Trophoblast cell (in vitro differentiated cells and primary cell): ENCODE results near the gene PPP1R13B.

Experiments
- DNase-seq, 2 donors: peaks; one replicate each; pipeline ENCODE4 v3.0.0-alpha.2; 2016
- H2AFZ ChIP-seq: 2 replicates; pipeline ENCODE4 v1.6.1; 2013; ENCODE audit warnings: low read length, moderate library complexity, mild to moderate bottlenecking; ENCODE audit not compliant: insufficient read depth, poor library complexity
- H2AK5ac ChIP-seq: 2 replicates; pipeline ENCODE4 v1.6.1; 2013; ENCODE audit warnings: mild to moderate bottlenecking, low read length
- H2BK120ac ChIP-seq: 2 replicates; pipeline ENCODE4 v1.6.1; 2013; ENCODE audit warnings: low read length, mild to moderate bottlenecking, moderate library complexity; ENCODE audit not compliant: insufficient read depth, poor library complexity
- H2BK12ac ChIP-seq: 2 replicates; pipeline ENCODE4 v1.6.1; 2013; ENCODE audit warnings: mild to moderate bottlenecking, low read length, moderate library complexity
- H2BK5ac ChIP-seq: 2 replicates; pipeline ENCODE4 v1.6.1; 2013; ENCODE audit warnings: low read length, low read depth, moderate library complexity, mild to moderate bottlenecking; ENCODE audit not compliant: poor library complexity
- H3K14ac ChIP-seq: 2 replicates; pipeline ENCODE4 v1.6.1; 2013; ENCODE audit warnings: mild to moderate bottlenecking, low read length
- H3K18ac ChIP-seq: 2 replicates; pipeline ENCODE4 v1.6.1; 2013; ENCODE audit warnings: mild to moderate bottlenecking, low read length
- H3K23ac ChIP-seq: 2 replicates; pipeline ENCODE4 v1.6.1; 2013; ENCODE audit warnings: low read length
- H3K27ac ChIP-seq: 2 replicates; pipeline ENCODE4 v1.5.1; 2013; ENCODE audit warnings: low read depth, mild to moderate bottlenecking, inconsistent platforms, low read length, moderate library complexity
- H3K27me3 ChIP-seq: 2 replicates; pipeline ENCODE4 v1.6.1; 2013; ENCODE audit warnings: inconsistent platforms, mild to moderate bottlenecking, low read length, moderate library complexity; ENCODE audit not compliant: insufficient read depth
- H3K36me3 ChIP-seq, 2 experiments: 1 replicate in 1 of 2; 2 replicates in 1 of 2; pipeline ENCODE4 v1.6.1; 2013; ENCODE audit warnings: low read length in 2 of 2, mild to moderate bottlenecking in 2 of 2, moderate library complexity in 1 of 2; ENCODE audit not compliant: insufficient read depth in 2 of 2, control insufficient read depth in 1 of 2
- H3K4ac ChIP-seq: 2 replicates; pipeline ENCODE4 v1.6.1; 2013; ENCODE audit warnings: low read depth, mild to moderate bottlenecking, low read length, moderate library complexity
- H3K4me1 ChIP-seq, 2 experiments: 1 replicate in 1 of 2; 2 replicates in 1 of 2; pipeline ENCODE4 v1.6.1; 2013; ENCODE audit warnings: low read length in 2 of 2, mild to moderate bottlenecking in 2 of 2, moderate library complexity in 1 of 2; ENCODE audit not compliant: insufficient read depth in 2 of 2, control insufficient read depth in 1 of 2
- H3K4me2 ChIP-seq: 2 replicates; pipeline ENCODE4 v1.6.1; 2013; ENCODE audit warnings: inconsistent platforms, mild to moderate bottlenecking, low read length, moderate library complexity
- H3K4me3 ChIP-seq: 2 replicates; pipeline ENCODE4 v1.5.1; 2013; ENCODE audit warnings: mild to moderate bottlenecking, low read depth, low read length, inconsistent platforms
- H3K79me1 ChIP-seq: one replicate; pipeline ENCODE4 v1.6.1; 2013; ENCODE audit warnings: low read length
- H3K79me2 ChIP-seq: 2 replicates; pipeline ENCODE4 v1.6.1; 2013; ENCODE audit warnings: low read length, mild to moderate bottlenecking; ENCODE audit not compliant: control insufficient read depth, insufficient read depth, poor library complexity
- H3K9ac ChIP-seq: 2 replicates; pipeline ENCODE4 v1.6.1; 2013; ENCODE audit warnings: mild to moderate bottlenecking, low read length
- H3K9me3 ChIP-seq: 2 replicates; pipeline ENCODE4 v1.6.1; 2013; ENCODE audit warnings: low read depth, mild to moderate bottlenecking, control low read depth, inconsistent platforms, low read length; ENCODE audit not compliant: insufficient read depth
- H4K12ac ChIP-seq: 2 replicates; pipeline ENCODE4 v1.6.1; 2013; ENCODE audit warnings: low read depth, mild to moderate bottlenecking, low read length, moderate library complexity
- H4K8ac ChIP-seq: 2 replicates; pipeline ENCODE4 v1.6.1; 2013; ENCODE audit warnings: low read depth, mild to moderate bottlenecking, low read length, moderate library complexity
- H4K91ac ChIP-seq: one replicate; pipeline ENCODE4 v1.6.1; 2013; ENCODE audit warnings: low read depth, mild to moderate bottlenecking, low read length, moderate library complexity
- WGBS: extraction: QIAGEN DNeasy Blood & Tissue Kit; methylation state at CpG from one replicate; pipeline ENCODE4 v1.1.7; 2013; ENCODE audit warnings: missing lambda C conversion rate; ENCODE audit not compliant: insufficient read length, insufficient coverage; ENCODE audit errors: extremely low coverage; 5-methylcytosine and 5-hydroxymethylcytosine counted together

The PPP1R13B gene

DNA sequence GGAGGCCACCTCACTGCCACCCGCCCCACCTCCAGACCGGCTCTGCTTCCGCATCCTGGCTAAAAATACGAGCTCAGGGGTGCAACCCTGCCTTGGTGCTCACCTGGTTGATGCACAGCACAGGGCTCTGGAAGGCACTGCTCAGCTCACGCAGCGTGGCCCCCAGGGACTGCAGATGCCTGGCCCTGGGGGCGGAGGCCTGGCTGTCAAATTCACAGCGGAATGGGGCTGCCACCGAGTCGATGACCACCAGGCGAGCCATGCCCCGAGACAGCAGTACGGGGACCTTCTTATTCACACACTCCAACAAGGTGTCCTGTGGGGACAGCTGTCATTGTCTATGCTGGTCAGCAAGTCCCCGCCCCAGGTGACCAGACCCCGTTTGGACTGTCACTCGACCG lies 148.1 kb downstream of the PPP1R13B start:
- H3K9me3 ChIP-seq = peaks cover 2% of the 10 kb centered on the region
- H3K18ac ChIP-seq = no peak overlapping the region
- H2AFZ ChIP-seq = no peak overlapping the region
- H3K36me3 ChIP-seq = peaks cover 77 to 80% of the 10 kb centered on the region in 2 experiments
- H3K4me2 ChIP-seq = no peak overlapping the region
- H3K79me2 ChIP-seq = no peaks in the 10 kb centered on the region
- no peak overlapping the region for H2AK5ac ChIP-seq
- no peak overlapping the region for H3K27ac ChIP-seq
- no peaks in the 10 kb centered on the region for H3K27me3 ChIP-seq
- DNase-seq = no peak
- no peak overlapping the region for H2BK120ac ChIP-seq
- H4K8ac ChIP-seq = no peak overlapping the region
- no peak overlapping the region for H4K91ac ChIP-seq
- no peak overlapping the region for H3K23ac ChIP-seq
- H4K12ac ChIP-seq = no peak overlapping the region
- H2BK5ac ChIP-seq = no peak overlapping the region
- H3K4me1 ChIP-seq = peaks cover 0 to 2% of the 10 kb centered on the region in 2 experiments
- no peak overlapping the region for H3K4ac ChIP-seq
- no peak overlapping the region for H3K4me3 ChIP-seq
- H2BK12ac ChIP-seq = no peak overlapping the region
- no peak overlapping the region for H3K14ac ChIP-seq
- no peak overlapping the region for H3K9ac ChIP-seq
- no CpG with 5 or more reads among the region's 17 CpGs for WGBS
- no peaks in the 10 kb centered on the region for H3K79me1 ChIP-seq

DNA sequence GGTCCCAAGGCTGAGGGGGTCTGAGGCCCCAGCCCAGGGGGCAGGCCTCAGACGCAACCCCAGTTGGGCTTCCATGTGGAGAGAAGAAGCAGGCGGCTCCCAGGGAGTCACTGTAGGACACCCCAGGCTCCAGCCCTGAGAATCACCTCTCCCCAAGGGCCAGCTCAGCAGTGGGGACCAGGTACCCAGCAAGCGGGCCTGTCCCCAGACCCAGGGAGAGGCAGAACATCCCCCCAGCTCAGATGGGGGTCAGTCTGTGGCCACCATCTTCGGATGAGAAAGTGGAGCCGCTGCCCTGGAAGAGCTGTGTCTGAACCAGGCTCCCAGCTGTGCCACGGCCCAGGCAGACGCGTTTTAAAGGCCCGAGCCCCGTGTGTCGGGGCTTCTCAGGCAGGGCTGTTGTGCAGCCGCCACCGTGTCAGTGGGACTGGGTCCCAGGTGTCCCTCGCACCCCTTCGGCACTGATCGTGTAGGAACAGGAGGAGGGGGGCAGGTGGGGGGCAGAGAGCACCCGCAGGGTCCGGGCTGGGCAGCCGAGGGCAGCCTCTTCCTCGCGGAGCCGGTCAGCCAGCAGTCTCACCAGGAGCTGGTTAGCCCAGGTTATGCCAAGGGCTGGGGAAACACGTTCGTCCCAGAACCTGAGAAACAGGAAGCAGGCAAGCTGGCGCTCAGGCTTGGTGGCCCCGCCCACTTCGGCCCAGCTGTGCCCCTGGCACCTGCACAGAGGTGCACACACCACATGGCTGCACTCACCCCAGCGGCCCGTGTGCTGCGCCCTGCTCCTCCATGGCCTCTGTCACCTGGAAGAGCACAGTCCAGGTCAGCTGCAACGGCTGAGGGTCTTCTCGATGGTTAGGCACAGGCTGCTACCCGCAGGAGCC lies 148.8 kb downstream of the PPP1R13B start:
- Histone ChIP-seq H3K9me3 (peaks cover 2% of the 10 kb centered on the region), H4K91ac (no peak overlapping the region), H3K4me1 (peaks cover 0 to 2% of the 10 kb centered on the region in 2 experiments), H3K23ac (no peak overlapping the region), H3K18ac (no peak overlapping the region), H3K14ac (no peak overlapping the region), H3K9ac (no peak overlapping the region), H3K27ac (no peak overlapping the region), H3K4me3 (no peak overlapping the region), H2BK5ac (no peak overlapping the region), H2AK5ac (no peak overlapping the region), H4K12ac (no peak overlapping the region), H3K36me3 (peaks cover 79 to 81% of the 10 kb centered on the region in 2 experiments), H3K4me2 (no peak overlapping the region), H2AFZ (no peak overlapping the region), H3K79me1 (no peaks in the 10 kb centered on the region), H2BK120ac (no peak overlapping the region), H4K8ac (no peak overlapping the region), H3K4ac (no peak overlapping the region), H3K27me3 (no peaks in the 10 kb centered on the region), H2BK12ac (no peak overlapping the region), H3K79me2 (no peaks in the 10 kb centered on the region)
- no peak for DNase-seq
- no CpG with 5 or more reads among the region's 33 CpGs for WGBS

DNA sequence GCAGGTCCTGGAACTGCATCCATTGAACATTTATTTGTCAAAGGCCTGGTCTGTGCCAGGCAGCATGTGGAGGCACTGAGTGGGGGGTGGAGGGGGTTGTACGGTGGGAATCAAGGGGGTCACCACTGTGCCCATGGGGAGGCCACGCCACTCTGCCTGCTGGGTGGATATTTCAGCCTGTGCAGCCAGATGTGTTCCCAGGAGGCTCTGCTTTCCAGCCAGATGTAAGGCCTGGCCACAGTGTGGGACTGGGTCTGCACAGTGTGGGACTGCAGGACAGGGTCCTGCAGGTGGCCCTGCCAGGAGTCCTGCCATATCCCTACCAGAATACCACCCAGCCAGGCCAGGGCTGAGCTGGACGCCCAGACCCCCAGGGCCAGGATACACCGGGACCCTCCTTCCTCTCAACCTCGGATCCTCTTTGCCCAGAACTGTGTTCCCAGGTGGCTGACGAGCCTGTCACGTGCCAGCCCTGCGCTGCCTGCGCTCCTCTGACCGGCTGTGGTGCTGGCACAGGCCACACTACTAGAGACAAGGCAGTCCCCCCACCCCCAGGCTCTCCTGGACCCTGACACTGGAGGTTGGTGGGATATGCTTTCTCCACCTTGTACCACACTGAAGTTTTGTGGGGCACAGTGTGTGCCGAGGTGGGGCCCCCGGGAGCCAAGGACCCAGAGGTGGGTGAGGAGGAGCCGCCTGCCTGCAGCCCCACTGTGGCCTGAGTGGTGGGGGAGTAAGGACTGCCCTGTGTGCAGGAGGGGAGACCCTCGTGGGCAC lies 149.6 kb downstream of the PPP1R13B start:
- H3K9me3 ChIP-seq = peaks cover 2% of the 10 kb centered on the region
- no peak overlapping the region for H2BK5ac ChIP-seq
- no peak overlapping the region for H3K4ac ChIP-seq
- H3K4me1 ChIP-seq = peaks cover 0 to 2% of the 10 kb centered on the region in 2 experiments
- no peaks in the 10 kb centered on the region for H3K79me1 ChIP-seq
- no peak overlapping the region for H4K12ac ChIP-seq
- H3K14ac ChIP-seq = no peak overlapping the region
- no peak overlapping the region for H4K8ac ChIP-seq
- no peak for DNase-seq
- H3K27ac ChIP-seq = no peak overlapping the region
- no peak overlapping the region for H3K4me3 ChIP-seq
- no peak overlapping the region for H2AK5ac ChIP-seq
- no peak overlapping the region for H2AFZ ChIP-seq
- WGBS = no CpG with 5 or more reads among the region's 14 CpGs
- H3K79me2 ChIP-seq = no peaks in the 10 kb centered on the region
- H2BK120ac ChIP-seq = no peak overlapping the region
- no peak overlapping the region for H3K4me2 ChIP-seq
- no peak overlapping the region for H3K23ac ChIP-seq
- no peak overlapping the region for H3K9ac ChIP-seq
- no peak overlapping the region for H3K18ac ChIP-seq
- H3K27me3 ChIP-seq = no peaks in the 10 kb centered on the region
- H3K36me3 ChIP-seq = peaks cover 79 to 81% of the 10 kb centered on the region in 2 experiments
- no peak overlapping the region for H4K91ac ChIP-seq
- no peak overlapping the region for H2BK12ac ChIP-seq

DNA sequence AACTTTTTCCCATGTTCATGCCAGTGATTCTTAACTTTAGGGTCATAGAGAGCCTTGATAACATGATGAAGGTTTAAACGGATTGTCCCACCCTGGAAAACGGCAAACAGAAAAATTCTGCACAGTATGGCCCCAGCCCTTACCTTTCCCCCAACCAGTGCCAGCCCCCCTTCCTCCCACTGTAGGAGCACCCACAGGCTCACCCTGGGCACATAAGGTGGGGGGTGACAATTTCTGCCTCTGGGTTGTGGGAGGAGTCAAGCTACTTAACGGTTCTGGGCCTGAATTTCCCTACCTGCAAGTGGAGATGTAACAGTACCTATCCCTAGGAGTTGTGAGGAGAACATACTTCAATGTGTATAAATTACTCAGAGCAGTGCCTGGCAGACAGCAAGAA lies 150.2 kb downstream of the PPP1R13B start:
- Histone ChIP-seq H3K14ac (no peak overlapping the region), H3K4me1 (peaks cover 0 to 2% of the 10 kb centered on the region in 2 experiments), H3K27me3 (no peaks in the 10 kb centered on the region), H3K36me3 (peaks cover 76 to 79% of the 10 kb centered on the region in 2 experiments), H3K23ac (no peak overlapping the region), H3K4me2 (no peak overlapping the region), H2BK5ac (no peak overlapping the region), H3K79me2 (no peaks in the 10 kb centered on the region), H3K27ac (no peak overlapping the region), H3K18ac (no peak overlapping the region), H4K12ac (no peak overlapping the region), H2BK120ac (no peak overlapping the region), H3K9me3 (peaks cover 2% of the 10 kb centered on the region), H3K4me3 (no peak overlapping the region), H3K4ac (no peak overlapping the region), H4K91ac (no peak overlapping the region), H4K8ac (no peak overlapping the region), H3K79me1 (no peaks in the 10 kb centered on the region), H2BK12ac (no peak overlapping the region), H3K9ac (no peak overlapping the region), H2AFZ (no peak overlapping the region), H2AK5ac (no peak overlapping the region)
- DNase-seq = no peak
- WGBS = no CpG with 5 or more reads among the region's 3 CpGs
